GM18526 (cell line): ENCODE data around the gene PTPRM.

ENCODE experiments used
- POLR2A ChIP-seq: IDR thresholded peaks from 3 replicates; pipeline ENCODE4 v1.6.1; 2011; ENCODE audit not compliant: insufficient read length; ENCODE audit errors: extremely low read depth

Gene PTPRM

GRCh38 chr18:8140841-8141501 is 573.9 kb downstream of the PTPRM start:
- no peak for TF ChIP-seq POLR2A

DNA sequence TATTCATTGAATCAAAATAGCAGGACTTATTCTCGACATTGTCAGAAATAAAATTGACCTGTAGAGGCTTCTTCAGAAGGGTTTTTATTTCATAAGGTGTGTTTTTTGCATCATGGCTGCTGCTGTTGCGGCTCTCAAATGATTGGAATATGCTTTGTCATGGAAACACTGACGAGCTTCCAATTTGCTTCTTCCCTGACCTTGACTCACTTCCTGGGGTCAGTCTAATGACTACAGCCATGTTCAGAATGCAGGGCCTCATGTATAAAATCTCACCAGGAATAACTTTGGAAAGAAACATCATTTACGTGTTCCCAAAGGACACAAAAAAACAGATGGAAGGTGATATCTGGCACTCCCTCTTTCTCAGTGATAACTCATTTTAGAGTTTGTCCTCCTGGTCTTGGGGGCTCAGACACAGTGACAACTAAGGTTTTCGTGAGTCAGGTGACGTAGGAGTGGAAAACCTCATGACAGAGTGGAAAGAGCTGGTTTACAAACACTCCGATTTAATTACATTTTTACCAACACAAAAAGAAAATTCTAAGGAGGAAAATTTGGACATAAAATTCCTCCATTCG is 575.1 kb downstream of the PTPRM start:
- TF ChIP-seq POLR2A, result no peak

DNA sequence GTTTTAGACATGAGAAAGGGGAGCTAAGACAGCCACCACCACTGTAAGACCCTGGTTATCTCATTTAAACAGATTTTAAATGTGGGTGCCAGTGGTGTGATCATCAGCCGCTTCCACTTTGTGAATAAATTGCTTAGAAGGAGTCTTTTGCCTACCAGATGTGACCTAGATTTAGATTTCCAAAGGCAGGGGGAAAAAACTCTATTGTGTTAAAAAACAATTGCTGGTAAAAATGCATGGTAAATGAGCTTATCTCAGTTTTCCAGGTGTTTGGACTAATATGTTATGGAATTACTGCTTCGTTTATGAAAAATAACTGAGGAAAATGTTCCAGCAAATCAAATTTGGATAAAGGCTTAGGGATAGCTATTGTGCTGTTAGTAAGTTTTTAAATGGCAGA is 575.8 kb downstream of the PTPRM start:
- TF ChIP-seq POLR2A, result no peak

DNA sequence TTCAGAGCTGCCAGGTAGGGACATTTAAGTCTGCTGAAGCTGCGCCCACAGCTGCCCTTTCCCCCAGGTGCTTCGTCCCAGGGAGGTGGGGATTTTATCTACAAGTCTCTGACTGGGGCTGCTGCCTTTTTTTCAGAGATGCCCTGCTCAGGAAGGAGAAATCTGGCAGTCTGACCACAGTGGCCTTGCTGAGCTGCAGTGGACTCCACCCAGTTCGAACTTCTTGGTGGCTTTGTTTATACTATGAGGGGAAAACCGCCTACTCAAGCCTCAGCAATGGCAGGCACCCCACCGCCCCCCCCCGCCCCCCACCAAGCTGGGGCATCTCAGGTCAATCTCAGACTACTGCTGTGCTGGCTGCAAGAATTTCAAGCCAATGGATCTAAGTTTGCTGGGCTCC is 584.1 kb downstream of the PTPRM start:
- TF ChIP-seq POLR2A, result no peak

DNA sequence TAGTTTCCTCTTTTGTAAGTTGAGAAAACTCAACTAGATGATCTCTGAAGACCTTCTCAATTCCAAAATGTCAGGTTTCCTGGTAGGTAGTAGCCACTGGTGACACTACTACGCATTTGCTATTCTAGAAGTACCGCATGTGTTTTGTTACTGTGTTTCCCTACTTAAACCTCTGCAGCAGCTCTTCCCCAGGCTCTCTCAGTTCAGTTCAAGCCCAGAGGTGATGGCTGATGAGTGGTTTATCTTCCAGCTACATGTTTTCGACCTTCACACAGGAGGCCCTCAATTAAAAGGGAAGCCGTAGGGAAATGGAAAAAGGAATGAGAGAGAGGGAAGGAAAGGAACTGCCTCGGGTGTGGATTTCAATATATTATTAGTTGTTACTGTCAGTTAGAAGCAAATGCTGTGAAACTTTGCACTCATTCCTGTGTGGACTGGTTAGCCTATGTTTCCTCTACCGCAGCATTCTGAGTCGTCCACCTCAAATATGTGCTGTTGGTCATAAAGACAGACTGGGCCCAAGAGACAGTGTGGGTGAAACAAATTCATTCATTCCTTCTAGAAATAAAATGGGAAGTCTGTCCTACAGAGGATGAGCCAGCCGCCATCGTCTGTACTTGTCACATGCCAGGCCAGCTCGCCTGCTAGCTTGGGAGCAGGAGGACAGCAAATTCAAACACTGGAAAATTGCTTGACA is 586.9 kb downstream of the PTPRM start:
- no peak for TF ChIP-seq POLR2A

DNA sequence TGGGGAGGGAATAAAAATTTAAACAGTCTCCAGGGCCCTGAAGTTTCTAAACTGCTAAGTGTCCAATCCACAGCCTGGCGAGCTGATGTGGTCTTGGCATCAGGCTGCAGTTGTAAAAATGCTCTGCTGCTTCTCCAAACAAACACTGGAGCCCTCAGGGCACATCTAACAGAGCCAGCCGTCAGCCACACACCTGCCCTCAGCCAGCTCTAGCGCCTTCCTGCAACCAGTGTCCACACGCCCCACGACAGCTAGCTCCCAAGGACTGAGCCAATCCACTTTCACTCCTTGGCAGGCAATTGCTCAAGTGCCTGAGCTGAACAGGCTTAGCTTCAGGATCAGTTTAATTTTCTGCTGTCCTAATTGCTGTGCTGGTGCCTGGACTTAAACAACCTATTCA is 595.7 kb downstream of the PTPRM start:
- TF ChIP-seq POLR2A, result no peak

DNA sequence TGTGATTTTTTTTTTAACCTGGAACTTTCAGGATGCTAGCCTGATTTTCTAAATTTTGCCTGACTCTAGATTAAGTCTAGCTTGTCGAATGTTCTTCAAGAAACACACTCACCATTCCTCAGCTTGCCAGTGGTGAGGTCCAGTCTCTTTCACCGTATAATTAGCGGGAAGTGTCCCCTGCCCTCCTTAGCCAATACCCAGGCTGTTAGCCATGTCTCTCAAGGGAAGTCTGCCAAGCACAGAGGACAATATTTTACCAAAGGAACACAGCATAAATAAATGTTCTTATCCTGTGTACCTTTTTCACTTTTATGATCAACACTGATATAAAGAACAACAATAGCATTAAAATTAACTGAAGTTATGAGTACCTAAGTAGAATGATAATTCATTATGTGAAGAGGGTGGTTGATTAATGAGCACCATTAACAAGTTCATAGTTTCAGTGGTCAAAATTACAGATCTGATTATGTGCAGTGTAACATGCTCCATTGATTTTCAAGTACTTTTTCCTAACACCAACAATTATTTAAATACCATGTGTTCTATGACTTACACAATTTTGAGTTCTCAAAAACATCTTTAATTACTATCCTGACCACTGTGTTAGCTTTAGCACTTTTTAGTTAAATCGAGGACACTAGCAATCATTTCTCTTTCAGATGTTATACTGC is 596.3 kb downstream of the PTPRM start:
- no peak for TF ChIP-seq POLR2A

DNA sequence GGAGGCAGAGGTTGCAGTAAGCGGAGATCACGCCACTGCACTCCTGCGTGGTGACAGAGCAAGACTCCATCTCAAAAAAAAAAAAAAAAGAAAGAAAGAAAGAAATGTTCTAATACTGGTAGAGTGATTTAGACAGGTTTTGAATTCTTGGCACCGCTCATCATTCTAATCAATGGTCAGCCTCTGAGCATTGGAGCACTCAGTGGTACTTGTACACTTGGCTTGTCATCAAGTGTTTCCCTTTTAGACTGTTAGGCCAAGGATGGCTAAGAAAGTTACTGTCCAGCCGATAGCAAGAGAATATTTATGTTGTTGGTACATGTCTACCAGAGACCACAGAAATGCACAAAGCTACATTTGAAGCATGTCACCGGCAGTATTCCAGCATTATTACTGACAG is 598.0 kb downstream of the PTPRM start:
- TF ChIP-seq POLR2A, result no peak

DNA sequence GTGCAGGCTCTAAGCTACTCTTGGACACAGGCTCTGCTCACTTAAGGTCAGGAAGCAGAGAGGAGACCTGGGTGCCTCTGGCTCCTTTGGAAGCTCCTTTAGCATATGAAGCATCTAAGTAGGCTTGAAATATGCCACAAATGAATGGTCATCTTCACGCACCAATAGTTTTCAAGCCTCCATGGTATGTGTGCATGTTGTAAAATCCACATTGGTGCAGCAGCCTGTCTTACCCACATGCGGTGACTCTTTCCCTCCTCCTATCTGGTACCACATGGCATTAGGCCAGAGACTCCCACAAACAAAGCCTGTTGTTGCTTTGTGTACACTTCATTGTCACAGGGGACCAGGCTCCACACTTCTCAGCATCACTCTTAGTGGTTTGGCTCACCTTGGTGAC is 599.9 kb downstream of the PTPRM start:
- no peak for TF ChIP-seq POLR2A

DNA sequence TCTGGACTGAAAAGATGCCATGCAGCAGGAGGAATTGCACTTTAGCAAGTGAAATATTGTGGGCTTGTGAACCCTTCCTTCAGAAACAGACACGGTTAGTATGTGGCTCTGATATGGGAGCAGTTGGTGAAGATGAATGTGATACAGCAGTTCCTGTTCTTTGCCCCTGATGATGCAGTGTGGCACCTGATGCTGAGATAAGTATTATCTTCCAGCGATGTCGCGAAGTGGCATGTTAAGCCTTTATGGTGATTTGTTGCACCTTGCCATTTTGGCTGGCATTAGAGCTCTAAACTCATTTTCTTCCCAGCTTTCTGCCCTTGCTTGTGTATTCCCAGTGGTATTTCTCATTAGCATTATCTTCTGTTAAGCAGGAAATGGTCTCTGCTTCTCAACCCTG is 600.6 kb downstream of the PTPRM start:
- no peak for TF ChIP-seq POLR2A

DNA sequence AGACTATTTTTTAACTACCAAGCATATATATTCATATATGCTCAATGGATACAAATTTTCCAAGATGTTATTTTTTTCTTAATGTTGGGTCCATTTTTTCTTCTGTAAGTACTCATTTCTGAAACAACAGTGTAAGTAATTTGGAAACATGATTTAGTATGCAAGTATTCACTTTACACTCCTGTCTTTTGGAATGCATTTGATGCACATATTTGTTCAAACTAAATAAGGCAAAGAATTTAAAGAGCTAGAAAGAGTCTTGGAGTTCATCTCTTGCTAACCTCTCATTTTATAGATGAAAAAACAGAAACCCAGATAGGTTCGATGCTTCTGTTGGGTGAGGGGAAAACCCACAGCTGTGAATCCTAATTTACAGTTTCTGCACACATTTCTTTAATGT is 602.6 kb downstream of the PTPRM start:
- no peak for TF ChIP-seq POLR2A

- no peak for TF ChIP-seq POLR2A
These were observed 607.7 kb downstream of the PTPRM start for GRCh38 chr18:8174771-8175170.

DNA sequence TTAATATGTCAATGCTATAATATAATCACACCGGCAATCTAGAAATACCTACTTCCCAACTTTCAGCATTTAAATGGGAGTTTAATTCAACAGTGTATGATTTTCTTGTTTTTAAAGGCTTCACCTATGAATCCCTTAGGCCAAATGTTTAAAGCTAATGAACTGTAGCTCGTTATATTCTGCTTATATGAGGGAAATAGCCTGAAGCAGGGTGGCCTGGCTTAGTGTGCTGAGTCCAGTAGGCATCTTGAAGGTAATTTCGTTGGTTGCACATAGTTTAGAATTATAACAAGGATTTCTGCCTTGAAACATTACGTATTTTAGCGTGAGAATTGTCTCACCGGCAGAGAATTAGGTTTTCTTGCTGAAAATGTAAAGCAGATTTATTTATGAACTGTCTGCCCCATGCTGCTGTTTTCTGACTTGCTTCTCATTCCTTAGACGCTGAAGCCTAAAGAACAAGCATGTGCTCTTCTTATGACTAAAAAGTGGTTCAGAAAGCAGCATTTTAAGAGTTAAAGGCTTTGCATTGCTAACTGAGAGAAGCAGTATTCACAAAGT is 608.5 kb downstream of the PTPRM start:
- TF ChIP-seq POLR2A, result no peak

- TF ChIP-seq POLR2A, result no peak
These were observed 609.0 kb downstream of the PTPRM start for GRCh38 chr18:8176109-8176508.

DNA sequence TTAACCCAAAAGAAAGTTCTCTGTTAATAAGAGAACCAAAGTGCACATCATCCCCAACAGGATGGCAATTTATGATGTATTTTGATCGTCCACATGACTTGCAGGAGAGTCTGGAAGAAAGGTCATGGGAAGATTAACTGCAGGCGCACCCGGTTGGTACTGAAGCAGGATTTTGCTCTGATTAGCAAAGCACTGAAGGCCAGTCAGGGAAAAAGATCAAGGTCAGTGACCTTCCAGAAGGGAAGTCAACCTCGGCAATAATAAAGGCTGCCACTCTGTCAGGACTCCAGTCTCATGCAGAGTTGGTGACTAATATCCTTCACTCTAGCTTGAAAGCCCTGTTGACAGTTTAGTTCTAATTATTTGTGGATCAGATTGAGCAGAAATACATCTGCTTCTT is 609.4 kb downstream of the PTPRM start:
- TF ChIP-seq POLR2A, result no peak
